Progenitor cell of endocrine pancreas (in vitro differentiated cells): ENCODE measurements around the gene TBC1D4. TPM values are rescaled to one million over a fixed set of nuclear protein-coding genes. Genes with fewer than 3 reads are reported as not detected.

Experiments used
- DNase-seq: peaks from one replicate; pipeline ENCODE4 v3.0.0; 2021; ENCODE audit warnings: low spot score; ENCODE audit not compliant: unreplicated experiment
- H3K27ac Mint-ChIP-seq: 2 replicates; pipeline ENCODE4 v1.8.0; 2021; ENCODE audit warnings: mild to moderate bottlenecking, moderate library complexity, mixed read lengths
- H3K27me3 Mint-ChIP-seq: 2 replicates; pipeline ENCODE4 v1.8.0; 2021; ENCODE audit warnings: mixed read lengths
- H3K36me3 Mint-ChIP-seq: 2 replicates; pipeline ENCODE4 v1.8.0; 2022; ENCODE audit warnings: mixed read lengths; ENCODE audit not compliant: insufficient read depth
- H3K4me1 Mint-ChIP-seq: 2 replicates; pipeline ENCODE4 v1.8.0; 2021; ENCODE audit warnings: low read depth, mixed read lengths
- H3K4me3 Mint-ChIP-seq: 2 replicates; pipeline ENCODE4 v1.8.0; 2021; ENCODE audit warnings: low read depth, mild to moderate bottlenecking, moderate library complexity, mixed read lengths
- H3K9me3 Mint-ChIP-seq: 2 replicates; pipeline ENCODE4 v1.8.0; 2021; ENCODE audit warnings: low read depth, mixed read lengths
- CTCF ChIP-seq: fragments of 200-600 bp; sonication (generic); IDR thresholded peaks from one replicate; pipeline ENCODE4 v1.5.0; 2021; ENCODE audit warnings: antibody characterized with exemption, mild to moderate bottlenecking; ENCODE audit not compliant: unreplicated experiment
- total RNA-seq: library from RNA; stranded (reverse); gene quantifications from 2 replicates; pipeline ENCODE4 v1.2.1, GENCODE V29; 2021

The TBC1D4 gene
- total RNA-seq, 1 donor from 2014 or later: 13.7 TPM

- H3K27ac Mint-ChIP-seq: no peak overlapping the region
- TF ChIP-seq CTCF: no peak
- no peaks in the 10 kb centered on the region for H3K9me3 Mint-ChIP-seq
- no peak overlapping the region for H3K4me3 Mint-ChIP-seq
- no peaks in the 10 kb centered on the region for H3K4me1 Mint-ChIP-seq
- no peaks in the 10 kb centered on the region for H3K27me3 Mint-ChIP-seq
- H3K36me3 Mint-ChIP-seq: no peaks in the 10 kb centered on the region
- no peak for DNase-seq
Measured at GRCh38 chr13:75507027-75508001, 25.3 kb upstream of the TBC1D4 start.

- DNase-seq: no peak
- no peaks in the 10 kb centered on the region for H3K36me3 Mint-ChIP-seq
- H3K27me3 Mint-ChIP-seq: no peaks in the 10 kb centered on the region
- no peak for TF ChIP-seq CTCF
- H3K4me3 Mint-ChIP-seq: no peak overlapping the region
- no peaks in the 10 kb centered on the region for H3K9me3 Mint-ChIP-seq
- no peak overlapping the region for H3K27ac Mint-ChIP-seq
- H3K4me1 Mint-ChIP-seq: no peaks in the 10 kb centered on the region
Measured at GRCh38 chr13:75506018-75506417, 24.0 kb upstream of the TBC1D4 start.

GRCh38 chr13:75505327-75505726 lies 23.4 kb upstream of the TBC1D4 start:
- H3K9me3 Mint-ChIP-seq: no peaks in the 10 kb centered on the region
- DNase-seq: no peak
- H3K27me3 Mint-ChIP-seq: no peaks in the 10 kb centered on the region
- no peak overlapping the region for H3K4me3 Mint-ChIP-seq
- no peaks in the 10 kb centered on the region for H3K36me3 Mint-ChIP-seq
- no peak overlapping the region for H3K27ac Mint-ChIP-seq
- no peak for TF ChIP-seq CTCF
- no peaks in the 10 kb centered on the region for H3K4me1 Mint-ChIP-seq

- Mint-ChIP-seq H3K27me3 (peaks cover 3% of the 10 kb centered on the region), H3K4me3 (no peak overlapping the region), H3K27ac (no peak overlapping the region), H3K4me1 (no peaks in the 10 kb centered on the region), H3K9me3 (no peaks in the 10 kb centered on the region), H3K36me3 (no peaks in the 10 kb centered on the region)
- no peak for TF ChIP-seq CTCF
- no peak for DNase-seq
Measured at GRCh38 chr13:75495938-75496337, 14.0 kb upstream of the TBC1D4 start.

DNA sequence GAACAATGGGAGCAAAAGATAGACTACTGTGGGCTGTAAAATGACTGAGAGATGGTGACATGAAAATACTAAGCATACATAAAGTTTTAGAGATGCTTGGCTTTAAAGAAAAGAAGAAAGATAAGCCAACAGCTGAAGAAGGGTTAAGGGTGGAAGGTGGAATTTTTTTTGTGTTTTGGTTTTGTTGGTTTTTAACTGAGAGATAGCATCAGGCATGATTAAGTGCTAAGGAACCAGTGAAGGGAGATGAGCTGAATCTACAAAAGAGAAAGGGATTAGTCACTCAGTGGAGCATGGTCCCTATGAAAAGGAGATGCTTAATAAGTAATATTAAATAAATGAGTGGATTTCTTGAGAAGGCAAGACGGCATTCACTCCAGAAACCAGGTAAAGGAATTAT lies 12.5 kb upstream of the TBC1D4 start:
- H3K36me3 Mint-ChIP-seq: no peaks in the 10 kb centered on the region
- no peaks in the 10 kb centered on the region for H3K9me3 Mint-ChIP-seq
- TF ChIP-seq CTCF: no peak
- peaks cover 3% of the 10 kb centered on the region for H3K27me3 Mint-ChIP-seq
- no peak overlapping the region for H3K27ac Mint-ChIP-seq
- no peak for DNase-seq
- no peak overlapping the region for H3K4me3 Mint-ChIP-seq
- peaks cover 8% of the 10 kb centered on the region for H3K4me1 Mint-ChIP-seq
